Measurements from ENCODE around the gene NOSIP. TPM values are rescaled to one million over a fixed set of nuclear protein-coding genes. Genes with fewer than 3 reads are reported as not detected.
A peak's percentile ranks its signal among the peaks of the same experiment; 100 is the strongest.
"Not testable (repeated sequence)": the region's sequence is repeated elsewhere in the genome, so short reads cannot be mapped to it uniquely, and the experiment has no call there.

The NOSIP gene
- total RNA-seq, 2 experiments from 2014 or later = 35.1 to 74.7 TPM

- Histone ChIP-seq H3K27ac (ENCODE audit: low read depth, low read length, poor library complexity, severe bottlenecking) (no peak overlapping the region), H2AFZ (ENCODE audit: low read length) (no peak overlapping the region), H3K9me3 (ENCODE audit: low read length) (no peaks in the 10 kb centered on the region), H3K4me1 (ENCODE audit: insufficient read depth, low read length, poor library complexity, severe bottlenecking) (no peaks in the 10 kb centered on the region), H4K20me1 (ENCODE audit: insufficient read depth, low read length) (no peaks in the 10 kb centered on the region), H3K79me2 (ENCODE audit: insufficient read depth, low read depth, low read length) (no peaks in the 10 kb centered on the region), H3K9me2 (ENCODE audit: insufficient read depth, low read length) (no peaks in the 10 kb centered on the region), H3K4me3 (ENCODE audit: low read depth, low read length, poor library complexity, severe bottlenecking) (no peak overlapping the region), H3K36me3 (ENCODE audit: insufficient read depth, low read length) (peaks cover 63% of the 10 kb centered on the region), H3K4me2 (ENCODE audit: low read length) (no peak overlapping the region)
- ChIA-PET CTCF (ENCODE audit: unreplicated experiment) (no interaction called here), POLR2A (no interaction called here)
- no TSS peak for BruUV-seq (replicated peaks)
- no peak for DNase-seq (ENCODE audit: low spot score)
- TF ChIP-seq EZH2phosphoT487 (IDR thresholded peaks at IDR 0.05; ENCODE audit: borderline replicate concordance, low read depth, low read length) (no peak), CTCF (conservative IDR thresholded peaks at IDR 0.05; ENCODE audit: low read length) (no peak)
- intact Hi-C loops (cut with micrococcal nuclease; ENCODE audit: unreplicated experiment) = no loop called here
Measured at GRCh38 chr19:49626226-49626625, 45.9 kb upstream of the NOSIP start.

- intact Hi-C loops (cut with micrococcal nuclease; ENCODE audit: unreplicated experiment) = no loop called here
- Histone ChIP-seq H3K9me3 (ENCODE audit: low read length) (no peaks in the 10 kb centered on the region), H3K4me3 (ENCODE audit: low read depth, low read length, poor library complexity, severe bottlenecking) (no peak overlapping the region), H3K4me1 (ENCODE audit: insufficient read depth, low read length, poor library complexity, severe bottlenecking) (no peaks in the 10 kb centered on the region), H3K36me3 (ENCODE audit: insufficient read depth, low read length) (peaks cover 68% of the 10 kb centered on the region), H4K20me1 (ENCODE audit: insufficient read depth, low read length) (no peaks in the 10 kb centered on the region), H3K9me2 (ENCODE audit: insufficient read depth, low read length) (no peaks in the 10 kb centered on the region), H2AFZ (ENCODE audit: low read length) (no peak overlapping the region), H3K4me2 (ENCODE audit: low read length) (no peak overlapping the region), H3K79me2 (ENCODE audit: insufficient read depth, low read depth, low read length) (no peaks in the 10 kb centered on the region), H3K27ac (ENCODE audit: low read depth, low read length, poor library complexity, severe bottlenecking) (no peak overlapping the region)
- ChIA-PET CTCF (ENCODE audit: unreplicated experiment) (no interaction called here), POLR2A (interaction anchor here (0.6 kb wide), 1 partner anchor 142 kb away, joined by 3 read pairs; the partner anchor contains the start of gene AP2A1)
- no peak for TF ChIP-seq CTCF (conservative IDR thresholded peaks at IDR 0.05; ENCODE audit: low read length)
- TF ChIP-seq EZH2phosphoT487 (IDR thresholded peaks at IDR 0.05; ENCODE audit: borderline replicate concordance, low read depth, low read length) = no peak
- DNase-seq (ENCODE audit: low spot score) = no peak
- TSS peak; percentile 30 for BruUV-seq (replicated peaks)
Measured at GRCh38 chr19:49624967-49625910, 44.9 kb upstream of the NOSIP start.

GRCh38 chr19:49617860-49618259 lies 37.5 kb upstream of the NOSIP start:
- H3K4me1 ChIP-seq (ENCODE audit: insufficient read depth, low read length, poor library complexity, severe bottlenecking); intact Hi-C loops (cut with micrococcal nuclease; ENCODE audit: unreplicated experiment); H4K20me1 ChIP-seq (ENCODE audit: insufficient read depth, low read length); H2AFZ ChIP-seq (ENCODE audit: low read length); H3K9me3 ChIP-seq (ENCODE audit: low read length); H3K9me2 ChIP-seq (ENCODE audit: insufficient read depth, low read length); H3K4me2 ChIP-seq (ENCODE audit: low read length); CTCF ChIA-PET (ENCODE audit: unreplicated experiment); H3K79me2 ChIP-seq (ENCODE audit: insufficient read depth, low read depth, low read length); DNase-seq (ENCODE audit: low spot score); BruUV-seq (replicated peaks); H3K4me3 ChIP-seq (ENCODE audit: low read depth, low read length, poor library complexity, severe bottlenecking); H3K27ac ChIP-seq (ENCODE audit: low read depth, low read length, poor library complexity, severe bottlenecking): not testable (repeated sequence)
- POLR2A ChIA-PET = interaction anchor here (2.0 kb wide), 1 partner anchor 22 kb away, joined by 4 read pairs; the partner anchor contains the start of gene RRAS
- peaks cover 83% of the 10 kb centered on the region for H3K36me3 ChIP-seq (ENCODE audit: insufficient read depth, low read length)
